NCI-H526 treated with DMSO at 0.1 percent for 48 hours (cell line): ENCODE data around the gene NDUFS4.
"Not testable (repeated sequence)": the region's sequence is repeated elsewhere in the genome, so short reads cannot be mapped to it uniquely, and the experiment has no call there.

Experiments
- DNase-seq: peaks from one replicate; lab custom pipeline; 2025; lab: John Stamatoyannopoulos, UW

The NDUFS4 gene

GRCh38 chr5:53667621-53668020, 107.2 kb downstream of the NDUFS4 start:
- no peak for DNase-seq

- DNase-seq = no peak
Observed at GRCh38 chr5:53671447-53671846, 111.0 kb downstream of the NDUFS4 start.

- no peak for DNase-seq
Observed at GRCh38 chr5:53674121-53674520, 113.7 kb downstream of the NDUFS4 start.

GRCh38 chr5:53677632-53678031, 117.2 kb downstream of the NDUFS4 start:
- DNase-seq = no peak

GRCh38 chr5:53678981-53679660, 118.7 kb downstream of the NDUFS4 start:
- no peak for DNase-seq

- DNase-seq = no peak
Observed at GRCh38 chr5:53681079-53681478, 120.6 kb downstream of the NDUFS4 start.

- DNase-seq = no peak
Observed at GRCh38 chr5:53691014-53691413, 130.6 kb downstream of the NDUFS4 start.

GRCh38 chr5:53694520-53695022, 134.1 kb downstream of the NDUFS4 start:
- DNase-seq = no peak

- DNase-seq = not testable (repeated sequence)
Observed at GRCh38 chr5:53710405-53710804, 150.0 kb downstream of the NDUFS4 start.

- DNase-seq = no peak
Observed at GRCh38 chr5:53712327-53712726, 151.9 kb downstream of the NDUFS4 start.

GRCh38 chr5:53713978-53714666, 153.7 kb downstream of the NDUFS4 start:
- no peak for DNase-seq

GRCh38 chr5:53714667-53715010, 154.2 kb downstream of the NDUFS4 start:
- no peak for DNase-seq

- no peak for DNase-seq
Observed at GRCh38 chr5:53726121-53726520, 165.7 kb downstream of the NDUFS4 start.

GRCh38 chr5:53730943-53731342, 170.5 kb downstream of the NDUFS4 start:
- no peak for DNase-seq
